Activated T-cell treated with anti-CD3 and anti-CD28 coated beads for 4 hours (primary cell): ENCODE results near the gene FGF16.
"Not testable (repeated sequence)": the region's sequence is repeated elsewhere in the genome, so short reads cannot be mapped to it uniquely, and the experiment has no call there.

Experiments
- DNase-seq: peaks from one replicate; pipeline ENCODE4 v3.0.0-alpha.2; 2020

The FGF16 gene

GRCh38 chrX:77447653-77448569, 722 bp downstream of the FGF16 start:
- no peak for DNase-seq

- no peak for DNase-seq
These were observed 3.2 kb downstream of the FGF16 start for GRCh38 chrX:77450415-77450814.

GRCh38 chrX:77450996-77451395, 3.8 kb downstream of the FGF16 start:
- DNase-seq = no peak

GRCh38 chrX:77453190-77453589, 6.0 kb downstream of the FGF16 start:
- DNase-seq = no peak

GRCh38 chrX:77455437-77455836, 8.2 kb downstream of the FGF16 start:
- no peak for DNase-seq

GRCh38 chrX:77484045-77484444, 36.9 kb downstream of the FGF16 start:
- DNase-seq = no peak

GRCh38 chrX:77493677-77494553, 46.7 kb downstream of the FGF16 start:
- DNase-seq = no peak

- DNase-seq = not testable (repeated sequence)
These were observed 53.0 kb downstream of the FGF16 start for GRCh38 chrX:77500164-77500563.

- DNase-seq = no peak
These were observed 55.8 kb downstream of the FGF16 start for GRCh38 chrX:77502951-77503525.

- DNase-seq = no peak
These were observed 58.0 kb downstream of the FGF16 start for GRCh38 chrX:77505227-77505626.
